GM12875 (cell line): ENCODE measurements around the gene SHB.

Source experiments
- H3K4me3 ChIP-seq: one replicate; pipeline ENCODE4 v1.5.1; 2011; ENCODE audit warnings: low read depth, low read length, control low read depth
- TF ChIP-seq, protein P1 (sequence below): IDR thresholded peaks from 2 replicates; pipeline ENCODE4 v1.5.1; 2011; ENCODE audit warnings: low read depth, mild to moderate bottlenecking, control low read depth, inconsistent platforms, low read length, moderate library complexity, borderline replicate concordance; ENCODE audit not compliant: insufficient read depth

SHB gene

DNA sequence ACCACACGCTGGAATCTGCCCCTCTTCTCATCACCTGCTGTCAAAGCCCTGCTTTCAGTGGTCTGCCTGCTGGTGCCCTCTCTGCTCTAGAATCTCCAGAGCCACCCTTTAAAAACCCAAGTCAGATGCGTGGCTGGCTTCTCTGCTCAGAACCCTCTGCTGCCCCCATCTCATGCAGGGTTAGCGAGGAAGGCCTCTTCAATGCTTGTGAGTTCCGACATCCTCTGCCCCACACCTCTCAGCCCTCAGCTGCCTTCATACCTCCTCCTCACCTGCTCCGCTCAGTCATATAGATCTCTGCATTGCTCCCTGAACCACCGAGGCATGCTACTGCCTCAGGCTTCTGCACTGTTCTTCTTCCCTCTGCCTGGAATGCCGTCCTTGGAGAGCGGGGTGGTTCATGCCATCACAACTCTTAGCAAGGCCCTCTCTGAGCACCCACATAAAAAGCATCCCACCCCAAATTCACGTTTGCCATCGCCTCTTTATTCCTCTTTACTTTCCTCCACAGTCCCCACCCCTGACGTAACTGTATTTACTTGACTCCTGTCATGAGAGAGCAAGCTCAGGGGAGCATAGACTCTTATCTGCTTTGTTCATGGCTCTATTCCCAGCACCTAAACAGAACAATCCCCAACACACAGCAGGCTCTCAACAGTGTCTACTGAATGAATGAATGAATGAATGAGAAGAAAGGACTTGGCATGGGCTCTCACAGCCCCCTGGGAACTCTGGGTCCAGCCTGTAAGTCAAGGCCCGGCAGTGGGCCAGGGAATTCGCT, 10.4 kb downstream of the SHB start:
- TF ChIP-seq, protein P1, sequence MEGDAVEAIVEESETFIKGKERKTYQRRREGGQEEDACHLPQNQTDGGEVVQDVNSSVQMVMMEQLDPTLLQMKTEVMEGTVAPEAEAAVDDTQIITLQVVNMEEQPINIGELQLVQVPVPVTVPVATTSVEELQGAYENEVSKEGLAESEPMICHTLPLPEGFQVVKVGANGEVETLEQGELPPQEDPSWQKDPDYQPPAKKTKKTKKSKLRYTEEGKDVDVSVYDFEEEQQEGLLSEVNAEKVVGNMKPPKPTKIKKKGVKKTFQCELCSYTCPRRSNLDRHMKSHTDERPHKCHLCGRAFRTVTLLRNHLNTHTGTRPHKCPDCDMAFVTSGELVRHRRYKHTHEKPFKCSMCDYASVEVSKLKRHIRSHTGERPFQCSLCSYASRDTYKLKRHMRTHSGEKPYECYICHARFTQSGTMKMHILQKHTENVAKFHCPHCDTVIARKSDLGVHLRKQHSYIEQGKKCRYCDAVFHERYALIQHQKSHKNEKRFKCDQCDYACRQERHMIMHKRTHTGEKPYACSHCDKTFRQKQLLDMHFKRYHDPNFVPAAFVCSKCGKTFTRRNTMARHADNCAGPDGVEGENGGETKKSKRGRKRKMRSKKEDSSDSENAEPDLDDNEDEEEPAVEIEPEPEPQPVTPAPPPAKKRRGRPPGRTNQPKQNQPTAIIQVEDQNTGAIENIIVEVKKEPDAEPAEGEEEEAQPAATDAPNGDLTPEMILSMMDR, result no peak
- no peak overlapping the region for H3K4me3 ChIP-seq

GRCh38 chr9:38057416-38058195, 11.4 kb downstream of the SHB start:
- TF ChIP-seq, protein P1, result no peak
- no peak overlapping the region for H3K4me3 ChIP-seq

GRCh38 chr9:38054653-38055052, 14.4 kb downstream of the SHB start:
- TF ChIP-seq, protein P1, result no peak

DNA sequence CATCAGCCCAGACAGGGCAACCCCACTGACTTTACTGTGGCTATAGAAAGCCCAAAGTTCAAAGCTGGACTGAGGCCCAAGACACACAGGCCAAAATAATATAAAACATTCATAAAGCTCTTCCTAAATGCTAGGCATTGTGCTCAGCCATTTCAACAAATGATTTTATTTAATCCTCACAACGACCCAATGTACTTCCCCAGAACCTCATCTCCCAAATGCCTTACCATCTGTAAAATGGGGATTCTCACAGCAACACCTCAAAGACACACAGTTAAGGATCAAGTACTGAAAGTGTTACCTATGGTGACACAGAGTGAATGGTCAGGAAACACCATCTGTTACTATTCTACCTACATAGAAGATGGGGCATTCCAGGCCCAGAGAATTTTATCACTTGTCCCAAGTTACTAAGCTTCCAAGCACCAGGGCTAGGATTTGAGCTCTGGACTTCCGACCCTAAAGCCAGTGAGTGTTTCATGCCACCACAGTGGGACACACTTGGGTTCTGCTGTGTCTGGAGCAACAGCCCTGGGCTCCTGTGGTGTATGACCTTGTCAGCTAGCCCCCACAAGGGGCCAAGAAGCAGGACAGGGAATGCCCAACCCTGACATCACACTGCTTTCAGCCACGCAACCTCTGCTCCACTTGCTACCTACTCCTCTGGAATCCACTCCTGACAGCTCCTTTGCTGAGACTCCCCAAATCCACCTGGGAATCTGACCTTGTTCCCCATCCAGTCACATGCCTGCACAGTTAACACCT, 15.1 kb downstream of the SHB start:
- TF ChIP-seq, protein P1, result no peak
- no peak overlapping the region for H3K4me3 ChIP-seq

More at GRCh38 chr9:38054653-38055052, 14.4 kb downstream of the SHB start:
- H3K4me3 ChIP-seq, result no peak overlapping the region

DNA sequence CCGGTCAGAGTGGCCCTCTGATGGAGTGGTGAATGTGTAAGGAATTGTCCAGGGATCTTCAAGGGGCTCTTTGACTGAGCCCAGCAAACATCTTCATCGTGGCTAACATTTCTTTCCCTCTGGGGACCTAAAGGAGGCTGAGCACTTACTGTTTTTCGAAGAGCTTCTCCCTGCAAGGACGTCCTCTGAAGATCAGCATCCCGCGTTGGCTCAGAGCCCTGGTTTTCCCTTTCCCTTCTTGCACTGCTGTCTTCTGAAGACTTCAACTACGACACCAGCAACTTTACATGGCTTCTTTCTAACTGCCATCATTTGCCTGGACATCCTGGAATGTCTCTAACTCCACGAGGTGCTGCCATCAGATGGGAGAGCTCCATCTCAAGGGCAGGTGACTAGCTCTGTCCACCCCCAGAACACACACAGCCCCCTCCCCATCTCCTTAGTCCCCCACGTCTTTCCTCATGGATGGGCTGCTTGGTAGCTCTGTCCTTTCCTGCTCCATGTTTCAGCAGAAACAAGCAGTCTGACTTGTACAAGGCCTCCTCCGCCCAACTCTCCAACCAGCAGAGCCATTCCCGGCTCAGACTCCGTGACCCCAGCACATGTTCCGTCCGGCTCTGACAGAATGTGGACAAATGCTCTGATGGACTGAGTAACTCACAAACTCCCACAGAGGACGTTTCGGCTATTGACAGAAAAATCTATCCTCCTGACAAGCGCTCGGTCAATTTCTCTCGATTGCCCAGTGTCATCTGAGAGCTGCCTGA, 17.1 kb downstream of the SHB start:
- TF ChIP-seq, protein P1, result no peak

GRCh38 chr9:38048316-38048969, 20.6 kb downstream of the SHB start:
- TF ChIP-seq, protein P1, result no peak
- no peak overlapping the region for H3K4me3 ChIP-seq

More for the DNA sequence above, 17.1 kb downstream of the SHB start:
- H3K4me3 ChIP-seq, result no peak overlapping the region
